PFSK-1 (cell line): Measurements from ENCODE around the gene HOXB9.

Experiments used
- FOXP2 ChIP-seq: optimal IDR thresholded peaks from 2 replicates; pipeline ENCODE3; 2011; ENCODE audit warnings: borderline replicate concordance, control low read depth, inconsistent platforms; ENCODE audit not compliant: insufficient read depth; ENCODE audit errors: extremely low read length, extremely low read depth
- POLR2AphosphoS5 ChIP-seq: IDR thresholded peaks from 2 replicates; pipeline ENCODE4 v1.6.1; 2012; ENCODE audit warnings: low read depth, mild to moderate bottlenecking, control low read depth, low read length, moderate library complexity
- SIN3A ChIP-seq: IDR thresholded peaks from 2 replicates; pipeline ENCODE4 v1.6.1; 2012; ENCODE audit warnings: mild to moderate bottlenecking, low read length, moderate library complexity, borderline replicate concordance; ENCODE audit not compliant: insufficient read depth
- TAF1 ChIP-seq: IDR thresholded peaks from 2 replicates; pipeline ENCODE4 v1.6.1; 2012; ENCODE audit warnings: low read length, control low read depth, borderline replicate concordance; ENCODE audit not compliant: insufficient read depth
- TF ChIP-seq, protein P1 (sequence below), 2 experiments: IDR thresholded peaks; 2 replicates each; pipeline versions ENCODE4 v1.6.1 to v1.8.0; 2011 to 2012; ENCODE audit warnings: low read depth in 2 of 2, low read length in 2 of 2, control low read depth in 1 of 2, inconsistent platforms in 1 of 2, mild to moderate bottlenecking in 1 of 2, moderate library complexity in 1 of 2; ENCODE audit not compliant: insufficient read depth in 1 of 2

HOXB9 gene

DNA sequence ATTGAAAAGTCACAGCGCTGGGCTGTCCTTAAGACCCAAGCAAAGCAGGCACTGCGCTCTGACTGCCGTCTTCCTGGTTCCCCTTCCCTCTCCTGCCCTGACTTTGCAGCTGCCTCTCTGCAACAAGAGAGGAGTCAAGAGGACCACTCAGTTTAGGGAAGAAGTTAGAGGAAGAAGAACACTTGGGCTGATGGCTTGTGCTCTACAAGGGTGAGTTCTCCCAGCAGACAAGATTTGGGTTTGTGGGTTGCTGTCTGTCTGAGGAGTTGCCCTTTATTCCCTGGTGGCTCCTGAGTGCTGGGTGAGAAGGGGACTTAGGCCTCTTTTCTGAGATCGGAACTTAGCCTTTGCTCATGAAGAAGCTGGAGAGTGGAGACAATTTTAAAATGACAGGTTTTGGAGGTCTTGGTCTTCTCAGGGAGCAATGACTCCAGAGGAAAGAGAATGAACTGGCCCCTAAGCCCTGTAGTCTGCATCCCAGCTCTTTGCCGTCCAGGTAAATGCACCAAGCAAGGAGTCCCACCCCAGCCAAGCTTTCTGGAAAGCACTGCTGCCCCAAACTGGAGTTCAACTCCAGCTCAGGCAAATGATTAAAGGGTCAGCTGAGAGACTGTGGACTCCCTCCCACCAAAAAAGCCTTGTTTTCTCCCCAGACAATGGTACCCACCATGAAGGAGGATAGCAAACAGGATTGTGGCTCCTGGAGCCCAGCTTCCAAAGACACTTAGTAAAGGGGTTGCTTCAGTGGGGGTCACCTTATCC, 2.7 kb upstream of the HOXB9 start:
- no peak for TF ChIP-seq TAF1
- no peak for TF ChIP-seq FOXP2
- no peak for TF ChIP-seq POLR2AphosphoS5
- no peak for TF ChIP-seq SIN3A
- TF ChIP-seq, protein P1, sequence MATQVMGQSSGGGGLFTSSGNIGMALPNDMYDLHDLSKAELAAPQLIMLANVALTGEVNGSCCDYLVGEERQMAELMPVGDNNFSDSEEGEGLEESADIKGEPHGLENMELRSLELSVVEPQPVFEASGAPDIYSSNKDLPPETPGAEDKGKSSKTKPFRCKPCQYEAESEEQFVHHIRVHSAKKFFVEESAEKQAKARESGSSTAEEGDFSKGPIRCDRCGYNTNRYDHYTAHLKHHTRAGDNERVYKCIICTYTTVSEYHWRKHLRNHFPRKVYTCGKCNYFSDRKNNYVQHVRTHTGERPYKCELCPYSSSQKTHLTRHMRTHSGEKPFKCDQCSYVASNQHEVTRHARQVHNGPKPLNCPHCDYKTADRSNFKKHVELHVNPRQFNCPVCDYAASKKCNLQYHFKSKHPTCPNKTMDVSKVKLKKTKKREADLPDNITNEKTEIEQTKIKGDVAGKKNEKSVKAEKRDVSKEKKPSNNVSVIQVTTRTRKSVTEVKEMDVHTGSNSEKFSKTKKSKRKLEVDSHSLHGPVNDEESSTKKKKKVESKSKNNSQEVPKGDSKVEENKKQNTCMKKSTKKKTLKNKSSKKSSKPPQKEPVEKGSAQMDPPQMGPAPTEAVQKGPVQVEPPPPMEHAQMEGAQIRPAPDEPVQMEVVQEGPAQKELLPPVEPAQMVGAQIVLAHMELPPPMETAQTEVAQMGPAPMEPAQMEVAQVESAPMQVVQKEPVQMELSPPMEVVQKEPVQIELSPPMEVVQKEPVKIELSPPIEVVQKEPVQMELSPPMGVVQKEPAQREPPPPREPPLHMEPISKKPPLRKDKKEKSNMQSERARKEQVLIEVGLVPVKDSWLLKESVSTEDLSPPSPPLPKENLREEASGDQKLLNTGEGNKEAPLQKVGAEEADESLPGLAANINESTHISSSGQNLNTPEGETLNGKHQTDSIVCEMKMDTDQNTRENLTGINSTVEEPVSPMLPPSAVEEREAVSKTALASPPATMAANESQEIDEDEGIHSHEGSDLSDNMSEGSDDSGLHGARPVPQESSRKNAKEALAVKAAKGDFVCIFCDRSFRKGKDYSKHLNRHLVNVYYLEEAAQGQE (IDR thresholded peaks at IDR 0.05; ENCODE audit: insufficient read depth in 1 of 2, low read depth in 2 of 2, low read length in 2 of 2), result no peak

DNA sequence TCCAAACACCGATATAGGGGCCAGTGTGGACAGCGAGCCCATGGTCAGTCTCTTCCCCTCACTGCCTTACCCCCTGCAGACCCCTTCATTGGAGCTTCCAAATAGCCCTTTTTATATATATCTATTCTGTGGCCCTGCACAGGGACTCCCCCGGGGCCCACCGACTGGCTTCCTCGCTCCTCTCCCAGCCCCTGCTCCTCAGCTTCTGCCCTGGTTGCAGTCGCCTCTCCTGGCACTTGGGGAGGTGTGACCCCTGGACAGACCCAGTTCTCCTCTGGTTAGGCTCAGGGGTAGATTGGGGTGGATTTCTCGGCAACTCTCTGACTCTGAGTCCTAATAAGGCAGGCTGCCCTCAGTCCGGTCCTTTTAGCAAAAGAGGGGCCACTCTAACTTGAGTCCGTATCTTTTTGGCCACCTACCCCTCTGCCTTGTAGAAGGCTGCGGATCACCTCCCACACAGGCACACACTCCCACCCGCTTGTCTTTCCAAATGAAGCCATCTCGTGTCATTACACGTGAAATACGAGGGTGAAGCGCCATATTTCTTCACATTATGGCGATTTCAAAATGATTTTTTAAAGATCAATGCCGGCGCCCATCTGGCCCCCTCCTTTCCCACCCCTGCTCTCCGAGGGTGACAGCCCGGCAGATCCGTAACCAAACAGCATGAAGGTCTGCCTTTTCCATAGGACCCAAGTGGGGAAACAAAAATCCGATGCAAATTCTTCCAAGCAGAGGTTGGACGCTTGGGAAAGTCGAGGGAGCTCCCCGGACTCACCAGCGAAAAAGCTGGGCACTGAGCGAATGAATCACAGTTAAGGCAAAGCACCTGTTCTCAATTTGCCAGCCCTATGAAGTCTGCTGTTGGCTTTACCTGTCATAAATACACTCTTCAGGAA, 1.7 kb upstream of the HOXB9 start:
- TF ChIP-seq FOXP2 (no peak), TAF1 (no peak), SIN3A (no peak), POLR2AphosphoS5 (no peak)
- TF ChIP-seq, protein P1 (IDR thresholded peaks at IDR 0.05; ENCODE audit: insufficient read depth in 1 of 2, low read depth in 2 of 2, low read length in 2 of 2), result no peak

DNA sequence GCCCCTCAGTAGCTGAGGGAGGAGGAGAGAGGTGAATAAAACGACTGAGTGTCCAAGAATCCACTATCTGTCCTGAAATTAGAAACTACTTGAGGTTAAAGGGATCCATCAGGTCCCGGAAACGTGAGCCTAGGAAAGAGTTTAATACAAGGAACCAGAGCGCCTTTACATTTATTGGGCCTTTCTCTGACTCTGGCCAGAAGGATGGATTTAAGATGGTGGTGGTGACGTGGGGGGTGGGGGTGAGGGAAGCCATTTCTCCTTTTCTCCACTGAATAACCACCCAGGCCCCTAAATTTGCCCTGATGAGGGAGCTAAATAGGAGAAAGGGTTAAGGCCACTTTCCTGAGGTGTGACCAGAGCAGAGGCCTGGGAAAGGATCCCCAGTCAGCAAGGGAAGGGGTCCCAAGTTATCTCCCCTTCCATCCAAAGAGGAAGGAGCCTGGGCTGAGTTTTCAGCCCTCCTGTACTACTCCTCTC, 1.0 kb upstream of the HOXB9 start:
- no peak for TF ChIP-seq TAF1
- TF ChIP-seq, protein P1 (IDR thresholded peaks at IDR 0.05; ENCODE audit: insufficient read depth in 1 of 2, low read depth in 2 of 2, low read length in 2 of 2), result no peak
- no peak for TF ChIP-seq SIN3A
- TF ChIP-seq FOXP2, result no peak
- TF ChIP-seq POLR2AphosphoS5, result no peak

GRCh38 chr17:48625495-48626244, 488 bp downstream of the HOXB9 start:
- TF ChIP-seq TAF1 (no peak), POLR2AphosphoS5 (no peak), SIN3A (no peak)

DNA sequence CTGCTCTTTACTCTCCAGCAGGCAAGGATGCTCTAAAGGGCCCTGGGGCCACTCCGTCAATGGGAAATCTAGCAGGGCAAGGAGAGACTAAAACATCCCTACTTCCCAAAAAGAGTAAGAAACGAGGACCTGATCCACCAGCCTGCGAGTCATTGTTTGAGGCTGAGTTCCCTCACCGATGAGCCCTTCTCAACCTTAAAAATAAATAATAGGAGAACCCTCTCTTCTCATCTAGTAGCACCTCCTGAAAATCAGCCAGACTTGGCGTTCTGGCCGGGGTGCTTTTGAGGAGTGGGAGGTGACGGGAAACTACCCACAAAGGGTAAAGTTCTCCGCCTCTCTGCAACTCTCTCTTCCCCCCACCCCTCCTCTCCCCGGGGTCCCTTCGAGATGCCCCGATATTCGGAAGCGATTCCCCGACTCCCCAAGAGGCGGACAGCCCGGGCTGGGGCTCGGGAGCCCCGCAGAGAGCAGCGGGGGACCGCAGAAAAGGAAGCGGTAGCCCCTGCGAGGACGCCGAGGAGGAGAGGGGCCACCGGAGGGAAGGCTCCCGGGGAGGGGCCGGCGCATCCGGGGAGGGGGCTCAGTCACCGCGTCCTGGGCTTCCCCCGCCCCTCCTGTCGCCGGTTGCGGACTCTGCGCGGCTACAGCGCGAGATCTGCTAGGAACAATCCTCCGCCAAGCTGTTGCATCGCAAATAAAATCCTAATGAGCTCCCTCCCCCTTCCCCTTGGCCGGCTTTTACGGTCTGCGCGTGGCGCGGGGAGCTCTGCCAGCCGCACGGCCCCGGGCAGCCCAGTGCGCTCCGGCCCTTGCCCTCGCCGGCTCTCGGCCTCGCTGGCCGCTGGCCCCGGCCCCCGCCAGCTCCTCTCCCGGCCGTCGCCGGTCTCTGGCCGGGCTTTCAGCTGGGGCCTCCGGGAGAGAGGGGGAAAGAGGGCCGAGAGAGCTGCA, 1.3 kb downstream of the HOXB9 start:
- TF ChIP-seq FOXP2 (no peak), TAF1 (no peak)
